ENCODE data around the gene RPAP3. TPM values are rescaled to one million over a fixed set of nuclear protein-coding genes. Genes with fewer than 3 reads are reported as not detected.

Gene RPAP3
- total RNA-seq, 1 donor from 2014 or later, result 7.6 TPM

- no peak for TF ChIP-seq CTCF (IDR thresholded peaks at IDR 0.05; ENCODE audit: insufficient read depth, low read length, severe bottlenecking)
- Histone ChIP-seq H3K27me3 (ENCODE audit: control insufficient read depth, insufficient read depth, low read length) (no peaks in the 10 kb centered on the region), H3K36me3 (ENCODE audit: control insufficient read depth, insufficient read depth, low read length) (no peaks in the 10 kb centered on the region), H3K4me3 (ENCODE audit: low read depth, low read length) (no peak overlapping the region)
- DNase-seq (ENCODE audit: low read depth) (no peak), FAIRE-seq (no peak)
Measured at GRCh38 chr12:47634127-47634526, 71.7 kb downstream of the RPAP3 start.

- no peak for FAIRE-seq
- H3K4me3 ChIP-seq (ENCODE audit: low read depth, low read length), result no peak overlapping the region
- TF ChIP-seq CTCF (IDR thresholded peaks at IDR 0.05; ENCODE audit: insufficient read depth, low read length, severe bottlenecking), result no peak
- no peaks in the 10 kb centered on the region for H3K36me3 ChIP-seq (ENCODE audit: control insufficient read depth, insufficient read depth, low read length)
- no peak for DNase-seq (ENCODE audit: low read depth)
- H3K27me3 ChIP-seq (ENCODE audit: control insufficient read depth, insufficient read depth, low read length), result no peaks in the 10 kb centered on the region
Measured at GRCh38 chr12:47621960-47622359, 83.9 kb downstream of the RPAP3 start.

GRCh38 chr12:47617476-47617875, 88.4 kb downstream of the RPAP3 start:
- no peak for FAIRE-seq

GRCh38 chr12:47616440-47616839, 89.4 kb downstream of the RPAP3 start:
- Histone ChIP-seq H3K27me3 (ENCODE audit: control insufficient read depth, insufficient read depth, low read length) (no peaks in the 10 kb centered on the region), H3K4me3 (ENCODE audit: low read depth, low read length) (no peak overlapping the region), H3K36me3 (ENCODE audit: control insufficient read depth, insufficient read depth, low read length) (no peaks in the 10 kb centered on the region)
- no peak for TF ChIP-seq CTCF (IDR thresholded peaks at IDR 0.05; ENCODE audit: insufficient read depth, low read length, severe bottlenecking)
- DNase-seq (ENCODE audit: low read depth) (peak; percentile 35), FAIRE-seq (no peak)

More at GRCh38 chr12:47617476-47617875, 88.4 kb downstream of the RPAP3 start:
- Histone ChIP-seq H3K27me3 (ENCODE audit: control insufficient read depth, insufficient read depth, low read length) (no peaks in the 10 kb centered on the region), H3K4me3 (ENCODE audit: low read depth, low read length) (no peak overlapping the region), H3K36me3 (ENCODE audit: control insufficient read depth, insufficient read depth, low read length) (no peaks in the 10 kb centered on the region)
- no peak for DNase-seq (ENCODE audit: low read depth)
- TF ChIP-seq CTCF (IDR thresholded peaks at IDR 0.05; ENCODE audit: insufficient read depth, low read length, severe bottlenecking), result no peak

- Histone ChIP-seq H3K36me3 (ENCODE audit: control insufficient read depth, insufficient read depth, low read length) (no peaks in the 10 kb centered on the region), H3K27me3 (ENCODE audit: control insufficient read depth, insufficient read depth, low read length) (no peaks in the 10 kb centered on the region), H3K4me3 (ENCODE audit: low read depth, low read length) (no peak overlapping the region)
- DNase-seq (ENCODE audit: low read depth) (no peak), FAIRE-seq (no peak)
- no peak for TF ChIP-seq CTCF (IDR thresholded peaks at IDR 0.05; ENCODE audit: insufficient read depth, low read length, severe bottlenecking)
Measured at GRCh38 chr12:47615711-47616110, 90.1 kb downstream of the RPAP3 start.

GRCh38 chr12:47614521-47614920, 91.3 kb downstream of the RPAP3 start:
- no peaks in the 10 kb centered on the region for H3K36me3 ChIP-seq (ENCODE audit: control insufficient read depth, insufficient read depth, low read length)
- no peak for FAIRE-seq
- no peaks in the 10 kb centered on the region for H3K27me3 ChIP-seq (ENCODE audit: control insufficient read depth, insufficient read depth, low read length)
- no peak for TF ChIP-seq CTCF (IDR thresholded peaks at IDR 0.05; ENCODE audit: insufficient read depth, low read length, severe bottlenecking)
- DNase-seq (ENCODE audit: low read depth), result no peak
- no peak overlapping the region for H3K4me3 ChIP-seq (ENCODE audit: low read depth, low read length)
